GM20000 (cell line): Measurements from ENCODE around the gene CFAP58.

Source experiments
- DNase-seq: peaks from one replicate; pipeline ENCODE4 v3.0.0; 2012; ENCODE audit warnings: low spot score
- TF ChIP-seq, protein P1 (sequence below): IDR thresholded peaks from 2 replicates; pipeline ENCODE4 v1.5.1; 2012; ENCODE audit warnings: mild to moderate bottlenecking, control low read depth; ENCODE audit errors: extremely low read depth, missing control alignments

Gene CFAP58

DNA sequence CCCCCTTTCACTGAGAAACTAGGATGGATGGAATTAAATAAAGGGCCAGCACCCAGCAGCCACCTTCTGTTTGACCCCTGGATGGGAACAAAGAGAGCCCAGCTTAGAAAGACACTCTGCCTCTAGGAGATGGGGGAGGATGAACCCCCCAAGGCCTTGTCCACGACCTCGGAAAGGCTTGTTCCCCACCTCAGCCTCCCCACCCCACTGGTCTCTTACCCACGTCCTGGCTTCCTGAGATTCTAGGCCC, 25.1 kb upstream of the CFAP58 start:
- TF ChIP-seq, protein P1, sequence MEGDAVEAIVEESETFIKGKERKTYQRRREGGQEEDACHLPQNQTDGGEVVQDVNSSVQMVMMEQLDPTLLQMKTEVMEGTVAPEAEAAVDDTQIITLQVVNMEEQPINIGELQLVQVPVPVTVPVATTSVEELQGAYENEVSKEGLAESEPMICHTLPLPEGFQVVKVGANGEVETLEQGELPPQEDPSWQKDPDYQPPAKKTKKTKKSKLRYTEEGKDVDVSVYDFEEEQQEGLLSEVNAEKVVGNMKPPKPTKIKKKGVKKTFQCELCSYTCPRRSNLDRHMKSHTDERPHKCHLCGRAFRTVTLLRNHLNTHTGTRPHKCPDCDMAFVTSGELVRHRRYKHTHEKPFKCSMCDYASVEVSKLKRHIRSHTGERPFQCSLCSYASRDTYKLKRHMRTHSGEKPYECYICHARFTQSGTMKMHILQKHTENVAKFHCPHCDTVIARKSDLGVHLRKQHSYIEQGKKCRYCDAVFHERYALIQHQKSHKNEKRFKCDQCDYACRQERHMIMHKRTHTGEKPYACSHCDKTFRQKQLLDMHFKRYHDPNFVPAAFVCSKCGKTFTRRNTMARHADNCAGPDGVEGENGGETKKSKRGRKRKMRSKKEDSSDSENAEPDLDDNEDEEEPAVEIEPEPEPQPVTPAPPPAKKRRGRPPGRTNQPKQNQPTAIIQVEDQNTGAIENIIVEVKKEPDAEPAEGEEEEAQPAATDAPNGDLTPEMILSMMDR = no peak
- no peak for DNase-seq

DNA sequence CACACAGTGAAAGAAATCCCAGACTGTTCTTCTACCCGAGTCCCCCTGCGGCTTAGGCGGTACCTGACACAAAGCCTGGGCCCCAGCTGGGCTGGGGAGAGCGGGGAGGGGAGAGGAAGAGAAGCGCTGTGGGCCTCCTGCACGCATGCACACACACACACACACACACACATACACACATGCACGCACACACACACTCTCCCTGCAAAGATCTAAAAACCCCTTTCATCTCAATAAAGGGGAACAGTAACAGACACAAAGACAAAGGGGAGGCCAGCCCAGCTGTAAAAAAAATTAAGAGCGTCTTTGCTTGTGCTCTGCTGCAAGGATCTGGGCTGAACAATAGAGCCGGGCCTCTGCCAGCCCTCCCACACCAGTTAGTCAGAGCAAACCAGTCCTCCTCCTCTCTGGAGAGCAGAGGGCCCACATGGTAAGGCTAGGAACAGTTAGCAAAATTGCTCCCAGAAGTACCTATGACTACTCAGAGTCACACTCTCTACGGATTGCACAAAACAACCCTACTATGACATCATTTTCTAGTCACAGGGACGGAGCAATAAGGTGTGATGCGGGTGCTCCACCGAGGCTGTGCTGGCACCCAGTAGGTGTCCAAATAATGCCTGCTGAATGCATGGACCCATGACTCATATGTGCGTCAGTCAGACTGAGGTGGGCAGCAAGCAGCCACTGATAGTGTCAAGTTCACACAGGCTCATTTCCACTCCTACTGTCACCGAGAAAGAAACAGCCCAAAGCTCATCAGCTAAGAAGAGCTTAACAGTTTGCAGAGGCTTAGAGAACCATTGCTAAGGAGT, 24.5 kb upstream of the CFAP58 start:
- DNase-seq = no peak
- TF ChIP-seq, protein P1 = no peak

DNA sequence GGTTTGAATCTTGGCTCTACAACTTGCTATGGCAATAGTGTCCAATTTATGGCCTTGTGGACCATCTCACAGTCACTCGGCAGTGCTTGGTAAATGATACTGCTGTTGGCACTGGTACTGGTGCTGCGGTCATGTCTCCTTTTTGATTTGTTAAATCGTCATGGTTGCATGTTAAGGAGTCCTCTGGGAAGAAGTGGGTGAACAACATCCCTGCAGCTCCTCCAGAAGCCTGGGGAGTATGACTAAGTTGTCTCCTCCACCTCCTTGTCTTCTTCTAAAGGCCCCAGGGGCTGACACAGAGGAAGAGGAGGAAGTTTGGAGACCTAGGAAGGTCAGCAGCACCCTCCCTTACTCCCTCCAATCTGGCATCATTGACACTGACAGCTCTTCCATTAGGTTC, 23.9 kb upstream of the CFAP58 start:
- DNase-seq = no peak
- TF ChIP-seq, protein P1 = no peak

DNA sequence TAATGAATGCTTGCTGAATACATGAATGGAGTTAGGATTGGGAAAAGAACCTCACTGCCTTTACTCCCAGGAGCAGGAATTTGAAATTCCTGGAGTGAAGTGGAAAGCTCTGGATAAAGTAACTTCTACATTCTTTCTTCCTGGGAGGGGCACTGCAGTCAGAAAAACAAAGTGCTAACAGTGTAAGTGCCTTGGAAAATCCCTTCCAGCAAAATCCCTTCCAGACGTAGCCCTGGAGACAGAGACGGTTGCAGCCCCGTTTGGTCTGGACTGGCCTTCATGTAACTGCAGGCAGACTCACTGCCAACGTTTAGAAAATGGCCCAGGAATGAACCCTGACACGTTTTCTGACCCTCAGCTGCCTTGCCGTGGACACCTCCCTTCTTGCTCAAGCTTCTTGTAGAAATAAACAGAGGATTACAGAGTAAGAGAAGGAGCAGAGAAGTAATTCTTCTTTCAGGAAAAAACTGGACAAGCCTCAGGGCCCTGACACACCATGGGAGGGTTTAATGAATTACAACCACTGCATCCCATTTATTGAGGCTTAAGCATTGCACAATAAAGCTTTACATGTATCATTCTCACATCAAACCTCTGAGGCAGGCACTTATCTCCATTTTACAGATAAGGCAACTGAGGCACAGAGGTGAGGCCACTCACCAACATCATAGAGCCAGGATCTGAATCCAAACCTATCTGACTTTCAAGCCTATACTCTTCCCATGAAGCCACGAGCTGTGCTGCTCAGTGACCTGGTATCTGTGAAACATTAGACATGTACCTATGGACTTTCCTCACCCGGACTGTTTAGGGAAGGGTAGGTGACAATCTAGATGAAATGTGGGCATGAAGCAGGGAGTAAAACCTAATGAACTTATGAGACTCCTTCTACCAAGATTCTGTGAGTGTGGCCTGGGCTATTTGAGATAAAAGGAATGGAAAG, 23.2 kb upstream of the CFAP58 start:
- DNase-seq = no peak
- TF ChIP-seq, protein P1 = no peak

DNA sequence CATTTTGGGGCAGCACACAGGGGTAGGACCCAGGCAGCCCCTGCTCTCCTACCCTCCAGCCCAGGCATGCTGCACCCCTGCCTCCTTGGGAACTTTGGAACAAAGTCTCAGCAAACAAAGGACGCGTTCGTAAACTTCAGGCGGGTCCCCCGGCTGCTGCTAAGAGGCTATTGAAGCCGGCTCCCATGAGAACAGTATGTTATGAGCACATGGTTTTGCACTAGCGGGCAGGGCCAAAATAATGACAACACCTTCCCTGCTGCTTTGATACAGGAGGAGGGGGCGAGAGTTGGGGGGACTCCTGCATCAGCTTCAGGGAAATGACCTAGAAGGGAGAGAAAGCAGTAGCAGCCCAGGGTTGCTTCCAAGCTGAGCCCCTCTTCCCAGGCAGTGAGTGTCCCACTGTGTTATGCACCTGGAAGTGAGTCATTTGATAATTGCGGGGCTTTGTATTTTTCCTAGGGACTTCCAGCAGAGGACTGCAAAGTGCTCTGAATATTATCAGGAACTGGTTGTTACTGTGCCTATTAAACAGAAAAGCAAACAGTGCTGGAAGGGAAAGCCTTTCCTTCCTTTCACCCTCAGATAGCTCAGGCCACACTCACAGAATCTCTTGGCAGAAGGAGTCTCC, 22.3 kb upstream of the CFAP58 start:
- TF ChIP-seq, protein P1 = no peak
- no peak for DNase-seq

DNA sequence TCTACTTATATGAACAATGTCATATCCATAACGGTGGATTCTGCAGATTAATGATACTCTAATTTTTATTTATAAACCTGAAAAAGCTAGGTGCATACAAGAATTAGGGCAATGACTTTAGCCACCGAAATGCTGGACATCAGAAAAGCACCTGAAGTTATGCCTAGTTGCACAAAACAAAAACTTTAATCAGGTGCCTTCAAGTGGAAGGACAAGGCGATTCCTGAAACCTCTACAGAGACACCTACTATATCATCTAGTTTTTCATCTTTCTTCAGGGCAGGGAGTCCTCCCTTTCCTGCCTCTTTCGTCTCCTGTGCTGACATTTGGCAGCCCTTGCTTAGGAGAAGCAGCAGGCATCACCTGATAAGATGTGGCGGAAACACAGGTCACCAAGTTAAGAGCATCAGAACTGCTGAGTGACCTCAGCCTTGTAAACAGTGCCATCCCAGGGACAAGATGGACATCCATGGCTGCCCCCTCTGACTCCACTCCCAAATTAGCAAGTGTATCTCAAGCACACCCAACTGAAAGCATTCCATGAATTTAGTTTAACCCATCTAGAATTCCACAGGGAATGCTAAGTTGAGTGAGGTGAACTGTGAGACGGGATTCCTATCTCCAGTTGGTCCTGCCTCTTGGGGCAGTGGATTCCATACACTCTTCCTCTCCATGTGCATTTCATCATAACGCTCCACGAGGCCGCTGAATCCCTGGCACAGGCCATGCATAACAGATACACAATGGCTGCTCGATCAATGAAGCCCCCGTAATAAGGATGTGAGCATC, 21.2 kb upstream of the CFAP58 start:
- TF ChIP-seq, protein P1 = no peak
- no peak for DNase-seq
